Rectal smooth muscle tissue (tissue), 1 donor: Measurements from ENCODE around the gene LRRC75A.
A peak's percentile ranks its signal among the peaks of the same experiment; 100 is the strongest.

Experiments
- H3K27ac ChIP-seq: one replicate; pipeline ENCODE4 v1.7.0; 2013; ENCODE audit warnings: low read depth, low read length, inconsistent platforms
- H3K27me3 ChIP-seq: one replicate; pipeline ENCODE4 v1.7.0; 2013; ENCODE audit warnings: low read length; ENCODE audit not compliant: control insufficient read depth, insufficient read depth
- H3K36me3 ChIP-seq: one replicate; pipeline ENCODE4 v1.7.0; 2013; ENCODE audit warnings: low read length; ENCODE audit not compliant: control insufficient read depth, insufficient read depth
- H3K4me1 ChIP-seq: one replicate; pipeline ENCODE4 v1.7.0; 2013; ENCODE audit warnings: low read length; ENCODE audit not compliant: control insufficient read depth, insufficient read depth
- H3K4me3 ChIP-seq: one replicate; pipeline ENCODE4 v1.7.0; 2013; ENCODE audit warnings: low read length
- H3K9ac ChIP-seq: one replicate; pipeline ENCODE4 v1.7.0; 2013; ENCODE audit warnings: low read length

LRRC75A gene

GRCh38 chr17:16512011-16512410, 20.0 kb upstream of the LRRC75A start:
- no peak overlapping the region for H3K27ac ChIP-seq
- no peaks in the 10 kb centered on the region for H3K4me1 ChIP-seq
- no peaks in the 10 kb centered on the region for H3K36me3 ChIP-seq
- no peak overlapping the region for H3K4me3 ChIP-seq
- H3K9ac ChIP-seq: no peak overlapping the region
- H3K27me3 ChIP-seq: no peaks in the 10 kb centered on the region

GRCh38 chr17:16511593-16511992, 19.6 kb upstream of the LRRC75A start:
- H3K4me1 ChIP-seq: no peaks in the 10 kb centered on the region
- H3K9ac ChIP-seq: no peak overlapping the region
- H3K36me3 ChIP-seq: no peaks in the 10 kb centered on the region
- H3K27ac ChIP-seq: no peak overlapping the region
- no peak overlapping the region for H3K4me3 ChIP-seq
- H3K27me3 ChIP-seq: no peaks in the 10 kb centered on the region

DNA sequence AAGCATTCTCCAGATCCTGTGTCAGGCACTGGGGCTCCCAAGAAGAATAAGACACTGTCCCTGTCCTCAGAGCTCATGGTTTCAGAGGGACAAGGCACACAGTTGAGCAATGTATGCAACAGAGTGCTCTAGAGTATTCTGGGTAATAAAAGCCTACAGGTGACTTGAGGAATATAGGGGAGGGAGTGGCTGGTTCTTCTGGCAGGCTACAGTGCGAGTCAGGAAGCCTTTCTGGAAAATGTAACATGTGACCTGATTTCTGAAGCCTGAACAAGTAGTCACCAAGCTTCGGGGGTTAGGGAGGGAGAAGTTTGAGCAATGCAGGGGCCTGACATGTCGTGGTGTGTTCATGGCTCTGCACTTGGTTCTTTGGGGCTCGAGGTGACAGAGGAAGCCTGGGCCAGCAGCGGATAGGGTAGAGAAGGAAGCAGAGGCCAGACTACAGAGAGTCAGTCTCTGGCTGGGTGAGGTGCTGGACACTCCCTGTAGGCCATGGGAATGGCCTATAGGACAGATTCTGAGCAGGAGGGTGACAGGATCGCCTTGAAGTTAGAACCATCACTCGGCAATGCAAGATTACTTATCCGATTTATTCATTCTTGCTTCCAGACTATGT, 16.0 kb upstream of the LRRC75A start:
- Histone ChIP-seq H3K9ac (no peak overlapping the region), H3K4me3 (no peak overlapping the region), H3K27me3 (no peaks in the 10 kb centered on the region), H3K27ac (no peak overlapping the region), H3K4me1 (no peaks in the 10 kb centered on the region), H3K36me3 (no peaks in the 10 kb centered on the region)

GRCh38 chr17:16506188-16506587, 14.2 kb upstream of the LRRC75A start:
- no peak overlapping the region for H3K9ac ChIP-seq
- H3K36me3 ChIP-seq: no peaks in the 10 kb centered on the region
- no peak overlapping the region for H3K4me3 ChIP-seq
- H3K27ac ChIP-seq: no peak overlapping the region
- H3K27me3 ChIP-seq: no peaks in the 10 kb centered on the region
- no peaks in the 10 kb centered on the region for H3K4me1 ChIP-seq

GRCh38 chr17:16504984-16505383, 13.0 kb upstream of the LRRC75A start:
- Histone ChIP-seq H3K4me3 (no peak overlapping the region), H3K36me3 (no peaks in the 10 kb centered on the region), H3K9ac (no peak overlapping the region), H3K27ac (no peak overlapping the region), H3K27me3 (no peaks in the 10 kb centered on the region), H3K4me1 (no peaks in the 10 kb centered on the region)

- no peak overlapping the region for H3K27ac ChIP-seq
- H3K4me1 ChIP-seq: no peaks in the 10 kb centered on the region
- no peaks in the 10 kb centered on the region for H3K27me3 ChIP-seq
- H3K9ac ChIP-seq: no peak overlapping the region
- no peaks in the 10 kb centered on the region for H3K36me3 ChIP-seq
- H3K4me3 ChIP-seq: no peak overlapping the region
Measured at GRCh38 chr17:16496820-16497489, 5.0 kb upstream of the LRRC75A start.

DNA sequence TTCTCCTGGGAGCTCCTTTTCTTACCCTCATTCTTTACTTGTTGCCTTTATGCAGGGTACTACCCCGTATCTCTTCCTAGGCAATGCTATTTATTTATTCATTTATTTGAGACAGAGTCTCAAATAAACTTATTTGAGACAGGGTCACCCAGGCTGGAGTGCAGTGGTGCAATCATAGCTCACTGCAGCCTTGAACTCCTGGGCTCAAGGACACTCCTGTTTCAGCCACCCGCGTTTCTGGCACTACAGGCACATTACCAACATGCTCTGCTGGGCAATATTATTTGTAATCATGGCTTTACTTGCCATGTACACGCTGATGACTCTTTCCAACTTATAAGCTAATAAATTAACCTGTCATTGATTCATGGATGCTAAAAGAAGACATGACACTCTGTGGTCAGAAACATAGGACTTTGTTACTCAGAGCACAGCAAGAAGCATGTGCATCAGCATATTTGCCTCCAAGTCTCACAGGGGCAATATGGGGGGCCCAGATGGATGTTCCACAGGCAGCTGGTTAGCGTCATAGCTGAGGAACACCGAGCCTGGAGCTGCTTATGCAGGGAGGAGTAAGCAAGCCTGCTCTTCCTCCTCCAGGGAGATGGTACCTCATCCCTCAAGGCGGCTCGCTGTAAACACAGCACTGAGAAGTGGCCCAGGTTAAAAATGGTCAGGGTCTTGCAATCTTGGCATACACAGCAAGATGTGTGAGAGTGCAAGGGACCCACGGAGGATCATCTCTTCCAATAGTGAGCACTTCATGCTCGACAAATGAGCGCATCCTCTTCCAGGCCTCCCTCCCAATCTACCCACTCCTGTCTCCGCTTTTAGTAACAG, 4.2 kb upstream of the LRRC75A start:
- Histone ChIP-seq H3K9ac (no peak overlapping the region), H3K36me3 (no peaks in the 10 kb centered on the region), H3K27ac (no peak overlapping the region), H3K4me3 (no peak overlapping the region), H3K4me1 (peaks cover 1% of the 10 kb centered on the region), H3K27me3 (no peaks in the 10 kb centered on the region)

DNA sequence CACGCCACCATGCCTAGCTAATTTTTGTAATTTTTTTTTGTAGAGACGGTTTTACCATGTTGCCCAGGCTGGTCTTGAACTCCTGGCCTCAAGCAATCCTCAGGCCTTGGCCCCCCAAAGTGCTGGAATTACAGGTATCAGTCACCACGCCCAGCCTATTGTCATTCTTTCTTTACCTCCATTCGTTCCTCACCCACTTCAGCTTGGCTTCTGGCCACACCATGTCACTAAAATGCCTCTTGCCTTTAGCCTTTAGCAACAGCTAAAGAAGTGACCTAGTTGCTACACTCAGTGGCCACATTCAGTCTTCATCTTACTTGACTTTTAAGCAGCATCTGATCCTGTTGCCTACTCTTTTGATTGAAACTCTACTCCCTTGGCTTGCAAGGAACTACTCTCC, 3.6 kb upstream of the LRRC75A start:
- no peaks in the 10 kb centered on the region for H3K36me3 ChIP-seq
- no peak overlapping the region for H3K4me3 ChIP-seq
- no peaks in the 10 kb centered on the region for H3K27me3 ChIP-seq
- peaks cover 8% of the 10 kb centered on the region for H3K4me1 ChIP-seq
- no peak overlapping the region for H3K27ac ChIP-seq
- H3K9ac ChIP-seq: no peak overlapping the region

DNA sequence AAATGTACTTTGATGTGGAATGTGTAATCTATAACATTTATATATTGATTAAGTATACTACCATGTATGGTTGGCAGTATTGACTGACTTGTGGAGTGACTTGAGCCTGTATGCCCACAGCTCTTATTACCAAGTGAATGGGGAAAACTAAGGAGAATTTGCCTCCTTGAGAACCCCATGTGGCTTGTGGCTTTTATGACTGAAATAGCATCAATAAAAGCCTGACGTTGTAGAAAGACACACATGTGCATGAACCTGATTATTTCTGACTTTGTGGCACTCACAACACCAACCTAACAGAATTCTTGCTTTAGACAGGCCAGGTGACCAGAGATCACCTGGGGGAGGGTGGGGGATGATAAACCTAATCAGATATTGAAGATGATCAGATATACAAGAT, 2.1 kb upstream of the LRRC75A start:
- no peaks in the 10 kb centered on the region for H3K36me3 ChIP-seq
- no peak overlapping the region for H3K27ac ChIP-seq
- no peak overlapping the region for H3K4me3 ChIP-seq
- H3K9ac ChIP-seq: no peak overlapping the region
- peaks cover 8% of the 10 kb centered on the region for H3K4me1 ChIP-seq
- no peaks in the 10 kb centered on the region for H3K27me3 ChIP-seq

DNA sequence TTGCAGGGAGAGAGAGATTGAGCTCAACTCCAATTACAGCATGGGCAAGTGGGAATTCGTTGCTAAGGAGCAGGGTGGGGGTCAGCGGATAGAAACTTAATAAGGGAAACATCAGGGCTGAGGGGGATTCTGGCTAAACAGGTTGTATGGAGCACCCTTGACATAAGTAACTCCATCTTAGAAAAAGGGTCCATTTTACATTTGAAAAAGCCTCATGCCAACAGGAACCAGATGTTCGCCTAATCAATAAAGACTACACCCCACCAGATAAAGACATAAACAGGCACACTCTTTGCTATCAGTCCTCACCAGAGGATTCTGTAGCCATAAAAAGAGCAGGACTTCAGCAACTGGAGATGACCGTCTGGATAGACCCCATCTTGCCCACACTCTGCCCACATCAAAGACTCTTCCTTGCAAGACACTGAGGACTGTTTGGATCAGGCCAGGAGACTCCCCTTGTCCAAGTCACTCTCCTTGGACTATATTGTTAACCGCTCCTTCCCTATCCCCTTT, 1.6 kb upstream of the LRRC75A start:
- Histone ChIP-seq H3K4me1 (peaks cover 8% of the 10 kb centered on the region), H3K4me3 (no peak overlapping the region), H3K27ac (no peak overlapping the region), H3K27me3 (no peaks in the 10 kb centered on the region), H3K9ac (no peak overlapping the region), H3K36me3 (no peaks in the 10 kb centered on the region)

GRCh38 chr17:16492613-16493530, 879 bp upstream of the LRRC75A start:
- H3K27ac ChIP-seq: no peak overlapping the region
- peak overlapping the region; percentile 2 for H3K9ac ChIP-seq
- H3K36me3 ChIP-seq: no peaks in the 10 kb centered on the region
- no peaks in the 10 kb centered on the region for H3K27me3 ChIP-seq
- peaks cover 8% of the 10 kb centered on the region for H3K4me1 ChIP-seq
- peak overlapping the region; percentile 51 for H3K4me3 ChIP-seq
